ENCODE results near the gene FNDC3A.
"Not testable (repeated sequence)": the region's sequence is repeated elsewhere in the genome, so short reads cannot be mapped to it uniquely, and the experiment has no call there.

The FNDC3A gene

GRCh38 chr13:49098771-49099512 lies 123.2 kb downstream of the FNDC3A start:
- DNase-seq: peak; percentile 17

- DNase-seq: no peak
Measured at GRCh38 chr13:49099513-49099877, 123.8 kb downstream of the FNDC3A start.

DNA sequence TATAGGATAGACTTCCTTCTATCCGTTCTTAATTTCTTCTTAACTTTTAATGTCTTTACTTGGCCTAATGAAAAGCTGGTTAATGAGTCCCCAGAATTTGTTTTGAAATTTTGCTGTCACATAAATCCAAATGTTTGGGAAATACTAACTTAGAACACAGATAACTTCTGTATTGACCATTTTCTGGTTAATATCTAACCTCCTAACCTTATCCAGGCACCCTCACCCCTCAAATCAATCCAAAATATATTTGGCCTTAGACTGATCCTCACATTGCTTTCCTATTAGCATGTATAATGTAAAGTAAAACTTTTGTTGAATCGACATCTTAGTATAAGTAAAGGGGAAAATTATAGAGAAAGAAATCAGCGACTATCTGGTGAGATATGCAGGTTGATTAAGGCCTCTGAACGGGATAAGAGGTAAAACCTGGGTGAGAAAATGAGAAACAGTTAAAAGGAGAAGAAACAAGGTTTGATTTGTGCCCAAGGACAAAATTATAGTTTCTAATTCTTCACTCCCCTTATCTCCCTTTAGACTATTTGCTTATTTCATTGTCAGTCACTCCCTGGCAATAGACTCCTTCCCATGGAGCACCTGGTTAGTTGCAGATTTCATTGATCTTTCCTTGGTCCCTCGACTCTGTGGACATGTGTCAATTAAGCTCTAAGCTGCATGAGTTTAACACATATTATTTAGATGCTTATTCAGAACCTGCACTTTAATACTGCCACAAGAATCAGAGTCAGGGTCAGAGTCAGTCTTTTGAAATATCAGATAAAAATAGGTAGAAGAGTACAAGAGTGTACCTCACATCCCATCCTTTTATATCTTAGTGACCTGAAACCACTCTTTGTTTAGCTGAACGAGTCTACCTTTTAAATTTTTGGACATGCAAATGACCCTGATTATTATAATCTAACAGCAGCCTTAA lies 125.2 kb downstream of the FNDC3A start:
- DNase-seq: no peak

DNA sequence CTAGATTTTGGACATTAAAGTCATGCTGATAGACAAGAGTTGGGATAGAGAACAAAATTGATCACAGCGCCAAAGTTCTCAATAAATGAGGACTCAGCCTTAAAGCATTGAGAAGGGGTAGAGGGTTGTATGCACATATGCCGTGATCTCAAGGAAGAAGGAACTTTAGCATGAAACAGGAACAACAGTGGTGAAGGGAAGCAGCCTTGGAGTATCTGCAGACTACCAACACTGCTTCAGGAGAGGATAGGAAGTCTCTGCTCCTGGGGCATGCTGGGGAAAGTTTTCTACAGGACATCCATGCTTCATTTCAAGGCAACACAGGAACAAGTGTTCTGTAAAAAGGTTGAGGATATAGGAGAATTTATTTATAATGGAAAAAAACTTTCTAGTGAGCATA lies 132.5 kb downstream of the FNDC3A start:
- no peak for DNase-seq

DNA sequence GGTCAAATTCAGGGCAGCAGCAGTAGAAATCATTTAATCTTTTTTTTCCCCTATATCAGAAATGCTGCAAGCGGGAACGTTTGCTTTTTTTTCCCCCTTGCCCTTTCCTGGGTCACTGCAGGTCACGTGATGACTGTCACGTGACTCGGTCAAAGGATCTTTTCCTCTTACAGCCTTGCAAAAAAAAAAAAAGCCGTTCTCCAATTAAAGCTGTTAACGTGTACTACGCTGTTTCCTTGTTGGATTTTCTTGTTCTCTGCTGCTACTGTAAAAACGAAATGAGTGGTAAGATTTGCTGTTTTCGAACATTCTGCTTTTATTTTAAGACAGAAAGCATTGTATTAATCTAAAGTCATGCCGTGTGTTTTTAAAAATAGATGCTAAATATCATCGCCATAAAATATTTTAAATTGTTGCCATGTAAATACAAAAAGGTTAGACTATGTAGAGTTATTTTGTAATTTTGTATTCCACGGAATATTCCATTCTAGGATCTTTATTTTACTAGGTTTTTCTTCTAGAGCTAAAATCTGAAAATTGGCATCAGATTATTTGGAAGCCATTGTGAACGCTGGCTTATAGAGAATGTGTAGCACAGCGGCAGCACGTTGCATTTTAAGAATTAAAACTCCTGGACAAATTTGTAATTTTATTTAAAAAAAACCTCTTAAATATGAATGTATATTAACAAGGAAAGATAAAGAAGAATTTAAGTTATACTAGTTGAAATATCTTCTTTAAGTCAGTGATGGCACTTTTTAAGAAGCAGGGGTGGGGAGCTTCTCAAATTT lies 134.6 kb downstream of the FNDC3A start:
- DNase-seq: peak; percentile 81

DNA sequence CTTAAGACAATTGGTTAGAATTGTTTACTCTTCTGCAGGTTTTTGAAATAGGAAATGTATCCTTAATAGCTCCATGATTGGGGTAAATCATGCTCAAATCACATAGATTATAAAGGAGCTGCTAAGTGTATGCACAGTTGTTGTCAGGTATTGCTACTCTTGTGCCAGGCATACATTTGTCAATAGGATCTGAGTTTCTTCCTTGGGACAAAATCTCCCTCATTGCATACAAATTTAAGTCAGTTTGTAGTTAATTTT lies 135.1 kb downstream of the FNDC3A start:
- no peak for DNase-seq

DNA sequence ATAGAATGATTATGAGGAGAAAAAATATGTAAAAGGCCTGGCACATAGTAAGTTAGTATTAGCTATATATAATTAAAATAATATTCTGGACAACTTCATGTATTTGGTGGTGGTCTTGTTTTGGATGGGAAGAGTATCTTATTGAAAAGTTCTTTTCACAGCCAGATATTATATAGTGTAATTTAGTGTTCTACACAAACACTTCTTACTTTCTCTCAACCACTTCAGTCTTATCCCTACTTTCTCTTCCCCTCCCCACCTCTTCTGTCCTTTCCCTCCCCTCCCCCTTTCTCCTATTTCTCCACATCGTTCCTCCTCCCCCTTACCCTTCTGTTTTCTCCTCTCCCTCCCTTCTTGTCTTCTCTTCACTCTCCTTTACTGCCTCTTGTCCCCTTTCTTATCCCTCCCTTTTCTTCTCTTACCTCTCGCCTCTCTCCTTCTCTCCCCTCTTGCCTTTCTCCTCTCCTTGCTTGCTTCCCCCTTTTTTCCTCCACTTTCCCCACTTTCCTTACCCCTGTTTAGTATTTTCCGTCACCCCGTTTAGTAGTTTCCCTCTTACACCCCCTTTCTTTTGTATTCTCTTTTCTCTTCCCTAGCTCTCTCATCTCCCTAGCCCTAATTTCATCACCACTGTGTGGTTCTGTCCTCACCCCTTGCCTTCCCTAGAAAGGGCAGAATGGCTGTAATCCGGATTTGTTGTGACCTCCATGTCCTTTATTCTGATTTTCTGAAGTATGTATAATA lies 137.2 kb downstream of the FNDC3A start:
- no peak for DNase-seq

- no peak for DNase-seq
Measured at GRCh38 chr13:49113526-49114286, 138.0 kb downstream of the FNDC3A start.

DNA sequence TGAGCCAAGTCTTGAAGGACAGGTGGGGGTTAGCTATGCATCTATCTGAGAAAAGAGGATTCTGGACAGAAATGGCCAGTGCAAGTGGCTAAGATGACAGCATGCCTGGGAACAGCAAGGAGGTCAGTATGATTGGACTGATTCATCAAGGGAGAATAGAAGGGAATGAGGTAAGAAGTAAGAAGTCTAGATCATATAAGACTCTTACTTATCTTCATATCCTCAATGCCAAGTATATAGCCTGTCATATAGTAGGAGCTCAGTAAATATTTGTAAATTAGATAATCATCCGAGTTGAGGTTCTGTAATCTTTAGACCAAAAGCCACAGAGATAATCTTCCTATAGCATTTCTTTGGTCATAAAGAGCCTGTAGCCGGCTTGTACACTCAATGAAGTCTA lies 141.2 kb downstream of the FNDC3A start:
- no peak for DNase-seq

DNA sequence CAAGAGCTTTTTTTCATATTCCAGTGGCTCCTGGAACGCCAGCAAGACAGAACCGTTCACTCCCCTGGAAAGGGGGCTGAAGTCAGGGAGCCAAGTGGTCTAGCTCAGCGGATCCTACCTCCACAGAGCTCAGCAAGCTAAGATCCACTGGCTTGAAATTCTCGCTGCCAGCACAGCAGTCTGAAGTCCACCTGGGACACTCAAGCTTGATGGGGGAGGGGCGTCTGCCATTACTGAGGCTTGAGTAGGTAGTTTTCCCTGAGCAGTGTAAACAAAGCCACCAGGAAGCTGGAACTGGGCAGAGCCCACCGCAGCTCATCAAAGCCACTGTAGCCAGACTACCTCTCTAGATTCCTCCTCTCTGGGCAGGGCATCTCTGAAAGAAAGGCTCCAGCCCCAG lies 142.7 kb downstream of the FNDC3A start:
- DNase-seq: not testable (repeated sequence)

- no peak for DNase-seq
Measured at GRCh38 chr13:49124693-49125304, 149.1 kb downstream of the FNDC3A start.

DNA sequence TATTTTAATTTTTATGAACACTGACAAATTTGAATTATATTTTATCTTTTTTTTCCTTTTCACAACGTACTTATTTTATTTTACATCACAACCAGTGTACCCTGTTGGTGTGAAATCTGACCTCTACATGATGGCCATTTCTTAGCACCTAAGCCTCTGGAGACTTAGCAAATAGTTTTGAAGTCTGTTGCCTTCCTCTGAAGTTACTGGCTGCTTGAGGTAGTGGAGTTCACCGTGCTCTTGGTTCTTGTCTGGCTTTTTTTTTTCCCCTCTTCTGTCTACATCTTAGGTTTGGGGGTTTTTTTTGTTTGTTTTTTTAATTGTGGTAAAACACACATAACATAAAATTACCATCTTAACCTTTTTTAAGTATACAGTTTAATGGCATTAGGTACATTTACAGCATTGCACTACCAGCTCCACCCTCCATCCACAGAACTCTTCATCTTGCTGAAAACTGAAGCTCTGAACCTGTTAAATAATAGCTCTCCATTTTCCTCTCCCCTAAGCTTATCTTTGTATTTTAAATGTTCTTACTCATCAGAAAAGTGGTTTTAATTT lies 150.3 kb downstream of the FNDC3A start:
- DNase-seq: no peak

GRCh38 chr13:49132479-49133002 lies 156.8 kb downstream of the FNDC3A start:
- no peak for DNase-seq

- no peak for DNase-seq
Measured at GRCh38 chr13:49134305-49134704, 158.6 kb downstream of the FNDC3A start.

DNA sequence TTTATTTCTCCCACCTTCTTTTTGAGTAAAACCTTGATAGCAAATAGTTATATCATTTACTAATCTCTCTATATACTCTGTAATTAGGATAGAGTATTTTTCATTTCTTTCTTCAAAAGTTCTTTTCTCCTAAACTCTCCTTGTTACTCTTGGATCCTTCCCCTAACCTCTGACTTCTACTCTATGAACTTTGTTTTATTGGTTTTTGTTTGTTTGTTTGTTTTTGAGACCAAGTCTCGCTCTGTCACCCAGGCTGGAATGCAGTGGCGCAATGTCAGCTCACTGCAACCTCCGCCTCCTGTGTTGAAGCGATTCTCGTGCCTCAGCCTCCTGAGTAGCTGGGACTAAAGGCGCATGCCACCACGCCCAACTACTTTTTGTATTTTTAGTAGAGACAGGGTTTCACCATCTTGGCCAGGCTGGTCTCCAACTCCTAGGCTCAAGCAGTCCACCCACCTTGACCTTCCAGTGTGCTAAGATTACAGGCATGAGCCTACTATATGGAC lies 161.5 kb downstream of the FNDC3A start:
- not testable (repeated sequence) for DNase-seq

GRCh38 chr13:49140910-49141611 lies 165.3 kb downstream of the FNDC3A start:
- no peak for DNase-seq

GRCh38 chr13:49146950-49147355 lies 171.2 kb downstream of the FNDC3A start:
- DNase-seq: peak; percentile 63

GRCh38 chr13:49148405-49148804 lies 172.7 kb downstream of the FNDC3A start:
- DNase-seq: no peak

DNA sequence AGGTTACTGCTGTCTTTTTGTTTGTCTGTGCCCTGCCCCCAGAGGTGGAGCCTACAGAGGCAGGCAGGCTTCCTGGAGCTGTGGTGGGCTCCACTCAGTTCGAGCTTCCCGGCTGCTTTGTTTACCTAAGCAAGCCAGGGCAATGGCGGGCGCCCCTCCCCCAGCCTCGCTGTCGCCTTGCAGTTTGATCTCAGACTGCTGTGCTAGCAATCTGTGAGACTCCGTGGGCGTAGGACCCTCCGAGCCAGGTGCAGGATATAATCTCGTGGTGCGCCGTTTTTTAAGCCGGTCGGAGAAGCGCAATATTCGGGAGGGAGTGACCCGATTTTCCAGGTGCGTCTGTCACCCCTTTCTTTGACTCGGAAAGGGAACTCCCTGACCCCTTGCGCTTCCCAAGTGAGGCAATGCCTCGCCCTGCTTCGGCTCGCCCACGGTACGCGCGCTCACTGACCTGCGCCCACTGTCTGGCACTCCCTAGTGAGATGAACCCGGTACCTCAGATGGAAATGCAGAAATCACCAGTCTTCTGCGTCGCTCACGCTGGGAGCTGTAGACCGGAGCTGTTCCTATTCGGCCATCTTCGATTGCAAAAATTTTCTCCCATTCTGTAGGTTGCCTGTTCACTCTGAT lies 182.4 kb downstream of the FNDC3A start:
- DNase-seq: not testable (repeated sequence)

GRCh38 chr13:49163162-49163561 lies 187.4 kb downstream of the FNDC3A start:
- not testable (repeated sequence) for DNase-seq
